HCT116 (cell line): ENCODE results near the gene SDR42E2. TPM values are rescaled to one million over a fixed set of nuclear protein-coding genes. Genes with fewer than 3 reads are reported as not detected.

ENCODE experiments used
- ATAC-seq: fragments of 200-7000 bp; cut with Tn5 transposase; 2 replicates; pipeline ENCODE4 v1.9.1; 2020; ENCODE audit warnings: mild to moderate bottlenecking, moderate library complexity
- BruUV-seq: library from RNA; stranded (reverse); fragments of 400-500 nt; replicated peaks from 2 replicates; lab custom pipeline; 2021; lab: Mats Ljungman, UMichigan
- CTCF ChIA-PET: fragments of 300-600 bp; sonication (Branson Sonifier 250); formaldehyde crosslinking; loops from one replicate; lab custom pipeline; 2021; ENCODE audit warnings: antibody characterized with exemption; lab: Charles Lee
- POLR2A ChIA-PET: fragments of 300-600, 350-600 bp; sonication (Branson Sonifier 250); formaldehyde crosslinking; loops from one replicate; lab custom pipeline; 2021; ENCODE audit warnings: antibody characterized with exemption; lab: Charles Lee
- RAD21 ChIA-PET, 2 experiments: fragments of 300-600 bp; sonication (Branson Sonifier 250); formaldehyde crosslinking; loops; one replicate each; lab custom pipeline; 2023; ENCODE audit warnings: low total read pairs in 2 of 2; ENCODE audit not compliant: uncharacterized antibody in 2 of 2, unreplicated experiment in 2 of 2, low non-redundant PET in 1 of 2; lab: Charles Lee
- DNase-seq: peaks from one replicate; pipeline ENCODE4 v3.0.0-alpha.2; 2010; ENCODE audit warnings: low read depth, low spot score
- H2AFZ ChIP-seq: fragments of 200-600 bp; shearing (Covaris generic), sonication (generic); 2 replicates; pipeline ENCODE4 v1.6.1; 2017; ENCODE audit warnings: low read depth, mixed run types, mixed read lengths, antibody characterized with exemption, low read length; ENCODE audit not compliant: poor library complexity, severe bottlenecking
- H3K27ac ChIP-seq: 2 replicates; pipeline ENCODE4 v1.5.1; 2012; ENCODE audit warnings: low read depth, low read length
- H3K27me3 ChIP-seq: fragments of 200-600 bp; sonication (generic); 2 replicates; pipeline ENCODE4 v1.6.1; 2016; ENCODE audit warnings: mixed run types, low read length, mixed read lengths; ENCODE audit not compliant: insufficient read depth
- H3K36me3 ChIP-seq, 2 experiments: fragments of 200-500 bp in 1 of 2; fragments of 200-600 bp in 1 of 2; sonication (Bioruptor generic) in 1 of 2; sonication (generic) in 1 of 2; 2 replicates each; pipeline versions ENCODE4 v1.5.1 to v1.6.1; 2014 to 2016; ENCODE audit warnings: low read length in 2 of 2, inconsistent platforms in 1 of 2, mixed read lengths in 1 of 2, mixed run types in 1 of 2; ENCODE audit not compliant: insufficient read depth in 2 of 2, control insufficient read depth in 1 of 2
- H3K4me1 ChIP-seq, 2 experiments: fragments of 200-600 bp in 1 of 2; sonication (generic) in 1 of 2; 2 replicates each; pipeline versions ENCODE4 v1.5.1 to v1.6.1; 2012 to 2017; ENCODE audit warnings: low read length in 2 of 2, inconsistent platforms in 1 of 2, mild to moderate bottlenecking in 1 of 2, mixed read lengths in 1 of 2, mixed run types in 1 of 2, moderate library complexity in 1 of 2; ENCODE audit not compliant: insufficient read depth in 2 of 2, control insufficient read depth in 1 of 2
- H3K4me2 ChIP-seq: fragments of 200-600 bp; sonication (generic); 2 replicates; pipeline ENCODE4 v1.6.1; 2017; ENCODE audit warnings: mixed run types, low read length, mixed read lengths
- H3K4me3 ChIP-seq, 2 experiments: fragments of 200-600 bp in 1 of 2; sonication (generic) in 1 of 2; replicated peaks in 1 of 2; 2 replicates each; pipeline ENCODE4 v1.5.1; 2011 to 2016; ENCODE audit warnings: low read length in 2 of 2, control low read depth in 1 of 2, low read depth in 1 of 2, mild to moderate bottlenecking in 1 of 2, mixed read lengths in 1 of 2, mixed run types in 1 of 2
- H3K79me2 ChIP-seq: fragments of 200-600 bp; sonication (generic); 2 replicates; pipeline ENCODE4 v1.6.1; 2017; ENCODE audit warnings: mild to moderate bottlenecking, mixed run types, low read length, moderate library complexity, mixed read lengths; ENCODE audit not compliant: insufficient read depth
- H3K9ac ChIP-seq: fragments of 200-600 bp; sonication (generic); 2 replicates; pipeline ENCODE4 v1.6.1; 2016; ENCODE audit warnings: low read length, mixed read lengths
- H3K9me2 ChIP-seq: fragments of 200-600 bp; sonication (generic), shearing (Covaris generic); 2 replicates; pipeline ENCODE4 v1.6.1; 2017; ENCODE audit warnings: mixed run types, mild to moderate bottlenecking, moderate library complexity; ENCODE audit not compliant: insufficient read depth
- H3K9me3 ChIP-seq, 2 experiments: fragments of 200-500 bp in 1 of 2; fragments of 200-600 bp in 1 of 2; sonication (Bioruptor generic) in 1 of 2; sonication (generic) in 1 of 2; 2 replicates each; pipeline ENCODE4 v1.6.1; 2014 to 2017; ENCODE audit warnings: low read length in 2 of 2, mixed read lengths in 2 of 2, inconsistent platforms in 1 of 2, low read depth in 1 of 2, mild to moderate bottlenecking in 1 of 2, mixed run types in 1 of 2, moderate library complexity in 1 of 2; ENCODE audit not compliant: control insufficient read depth in 1 of 2, insufficient read depth in 1 of 2
- H4K20me1 ChIP-seq: fragments of 200-600 bp; sonication (generic), shearing (Covaris generic); 2 replicates; pipeline ENCODE4 v1.6.1; 2017; ENCODE audit warnings: mixed run types, mild to moderate bottlenecking, moderate library complexity; ENCODE audit not compliant: insufficient read depth
- ATF3 ChIP-seq: IDR thresholded peaks from 2 replicates; pipeline ENCODE4 v1.6.1; 2012
- CEBPB ChIP-seq: IDR thresholded peaks from 2 replicates; pipeline ENCODE4 v1.6.1; 2012; ENCODE audit warnings: low read depth
- ELF1 ChIP-seq: IDR thresholded peaks from 2 replicates; pipeline ENCODE4 v1.6.1; 2012; ENCODE audit warnings: low read depth, borderline replicate concordance
- FOSL1 ChIP-seq: IDR thresholded peaks from 2 replicates; pipeline ENCODE4 v1.6.1; 2012; ENCODE audit warnings: low read depth
- POLR2AphosphoS5 ChIP-seq: IDR thresholded peaks from 2 replicates; pipeline ENCODE4 v1.6.1; 2011; ENCODE audit warnings: mild to moderate bottlenecking, low read depth, low read length, moderate library complexity
- RAD21 ChIP-seq: IDR thresholded peaks from 2 replicates; pipeline ENCODE4 v1.6.1; 2012; ENCODE audit warnings: low read depth, mild to moderate bottlenecking
- SIN3A ChIP-seq: IDR thresholded peaks from 2 replicates; pipeline ENCODE4 v1.6.1; 2012; ENCODE audit warnings: low read depth
- SP1 ChIP-seq: IDR thresholded peaks from 2 replicates; pipeline ENCODE4 v1.6.1; 2012; ENCODE audit warnings: low read depth
- TCF7L2 ChIP-seq: IDR thresholded peaks from 2 replicates; pipeline ENCODE4 v1.7.0; 2011; ENCODE audit warnings: borderline replicate concordance, inconsistent platforms; ENCODE audit not compliant: insufficient read depth, insufficient read length; ENCODE audit errors: extremely low read depth
- YY1 ChIP-seq: IDR thresholded peaks from 2 replicates; pipeline ENCODE4 v1.6.1; 2011; ENCODE audit warnings: low read length, low read depth, moderate library complexity, mild to moderate bottlenecking; ENCODE audit not compliant: insufficient replicate concordance; ENCODE audit errors: extremely low read depth
- ZBTB33 ChIP-seq: IDR thresholded peaks from 2 replicates; pipeline ENCODE4 v1.6.1; 2011; ENCODE audit warnings: mild to moderate bottlenecking, low read length, moderate library complexity; ENCODE audit not compliant: insufficient replicate concordance; ENCODE audit errors: extremely low read depth
- ZFX ChIP-seq: fragments of 450-650 bp; IDR thresholded peaks from 2 replicates; pipeline ENCODE4 v1.6.1; 2017
- intact Hi-C: fragments of 100-400 bp; cut with micrococcal nuclease; formaldehyde crosslinking; loops from 2 replicates; pipeline ENCODE4 v1.10.0; 2022
- total RNA-seq: library from RNA; stranded (reverse); gene quantifications from one replicate; pipeline ENCODE4 v1.2.1, GENCODE V29; 2021; ENCODE audit not compliant: unreplicated experiment
- TF ChIP-seq, protein P1 (sequence below): IDR thresholded peaks from 2 replicates; pipeline ENCODE4 v1.6.1; 2012; ENCODE audit warnings: low read depth
- TF ChIP-seq, protein P2 (sequence below): IDR thresholded peaks from 2 replicates; pipeline ENCODE4 v1.6.1; 2012

The SDR42E2 gene
- total RNA-seq, 1 experiment from 2014 or later: 0.27 TPM

DNA sequence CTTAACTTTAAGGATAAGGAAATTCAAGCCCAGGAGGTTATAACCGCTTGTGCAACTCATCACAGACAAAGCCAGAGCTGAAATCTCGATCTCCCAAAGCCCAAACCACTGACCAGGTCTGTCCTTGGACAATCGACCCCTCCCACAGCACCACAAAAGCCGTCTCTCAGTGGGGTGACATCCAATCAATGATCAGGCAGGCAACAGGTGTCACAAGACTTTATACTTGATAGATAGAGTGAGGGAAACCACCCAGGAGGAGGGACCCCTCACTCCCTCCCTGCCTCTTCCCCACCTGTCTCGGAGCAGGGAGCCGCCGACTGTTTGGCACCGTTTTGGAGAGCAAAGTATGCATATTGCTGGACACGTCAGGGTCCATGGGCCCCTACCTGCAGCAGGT is 14.5 kb upstream of the SDR42E2 start (continued):
- TF ChIP-seq, protein P1, sequence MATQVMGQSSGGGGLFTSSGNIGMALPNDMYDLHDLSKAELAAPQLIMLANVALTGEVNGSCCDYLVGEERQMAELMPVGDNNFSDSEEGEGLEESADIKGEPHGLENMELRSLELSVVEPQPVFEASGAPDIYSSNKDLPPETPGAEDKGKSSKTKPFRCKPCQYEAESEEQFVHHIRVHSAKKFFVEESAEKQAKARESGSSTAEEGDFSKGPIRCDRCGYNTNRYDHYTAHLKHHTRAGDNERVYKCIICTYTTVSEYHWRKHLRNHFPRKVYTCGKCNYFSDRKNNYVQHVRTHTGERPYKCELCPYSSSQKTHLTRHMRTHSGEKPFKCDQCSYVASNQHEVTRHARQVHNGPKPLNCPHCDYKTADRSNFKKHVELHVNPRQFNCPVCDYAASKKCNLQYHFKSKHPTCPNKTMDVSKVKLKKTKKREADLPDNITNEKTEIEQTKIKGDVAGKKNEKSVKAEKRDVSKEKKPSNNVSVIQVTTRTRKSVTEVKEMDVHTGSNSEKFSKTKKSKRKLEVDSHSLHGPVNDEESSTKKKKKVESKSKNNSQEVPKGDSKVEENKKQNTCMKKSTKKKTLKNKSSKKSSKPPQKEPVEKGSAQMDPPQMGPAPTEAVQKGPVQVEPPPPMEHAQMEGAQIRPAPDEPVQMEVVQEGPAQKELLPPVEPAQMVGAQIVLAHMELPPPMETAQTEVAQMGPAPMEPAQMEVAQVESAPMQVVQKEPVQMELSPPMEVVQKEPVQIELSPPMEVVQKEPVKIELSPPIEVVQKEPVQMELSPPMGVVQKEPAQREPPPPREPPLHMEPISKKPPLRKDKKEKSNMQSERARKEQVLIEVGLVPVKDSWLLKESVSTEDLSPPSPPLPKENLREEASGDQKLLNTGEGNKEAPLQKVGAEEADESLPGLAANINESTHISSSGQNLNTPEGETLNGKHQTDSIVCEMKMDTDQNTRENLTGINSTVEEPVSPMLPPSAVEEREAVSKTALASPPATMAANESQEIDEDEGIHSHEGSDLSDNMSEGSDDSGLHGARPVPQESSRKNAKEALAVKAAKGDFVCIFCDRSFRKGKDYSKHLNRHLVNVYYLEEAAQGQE: no peak
- TF ChIP-seq CEBPB: no peak
- no peak for TF ChIP-seq SP1
- no peak for TF ChIP-seq FOSL1
- TF ChIP-seq, all 23 proteins: peak for 0

GRCh38 chr16:22151246-22151998 is 10.9 kb upstream of the SDR42E2 start:
- Histone ChIP-seq H3K9me3 (no peaks in the 10 kb centered on the region), H2AFZ (no peak overlapping the region), H3K9me2 (no peaks in the 10 kb centered on the region), H3K27ac (no peak overlapping the region), H3K4me1 (no peaks in the 10 kb centered on the region), H3K27me3 (no peaks in the 10 kb centered on the region), H3K4me2 (no peak overlapping the region), H3K9ac (no peak overlapping the region), H4K20me1 (no peaks in the 10 kb centered on the region), H3K36me3 (no peaks in the 10 kb centered on the region), H3K4me3 (no peak overlapping the region), H3K79me2 (no peaks in the 10 kb centered on the region)
- CTCF ChIA-PET: no interaction called here
- POLR2A ChIA-PET: no interaction called here
- no TSS peak for BruUV-seq
- intact Hi-C loops: no loop called here
- no peak for ATAC-seq
- no peak for DNase-seq
- RAD21 ChIA-PET: no interaction called here
- no peak for TF ChIP-seq CEBPB
- TF ChIP-seq RAD21: no peak
- no peak for TF ChIP-seq TCF7L2
- TF ChIP-seq, protein P1: no peak
- TF ChIP-seq ATF3: no peak
- TF ChIP-seq POLR2AphosphoS5: no peak
- TF ChIP-seq ZBTB33: no peak
- no peak for TF ChIP-seq SIN3A
- TF ChIP-seq ELF1: no peak
- TF ChIP-seq ZFX: no peak
- TF ChIP-seq, protein P2, sequence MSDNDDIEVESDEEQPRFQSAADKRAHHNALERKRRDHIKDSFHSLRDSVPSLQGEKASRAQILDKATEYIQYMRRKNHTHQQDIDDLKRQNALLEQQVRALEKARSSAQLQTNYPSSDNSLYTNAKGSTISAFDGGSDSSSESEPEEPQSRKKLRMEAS: no peak
- no peak for TF ChIP-seq SP1
- no peak for TF ChIP-seq YY1
